K562 (cell line): ENCODE data around the gene KAT6B. TPM values are rescaled to one million over a fixed set of nuclear protein-coding genes. Genes with fewer than 3 reads are reported as not detected.

Experiments
- ATAC-seq: fragments of 200-7000 bp; cut with Tn5 transposase; 3 replicates; pipeline ENCODE4 v1.9.1; 2020; ENCODE audit warnings: moderate library complexity
- BruUV-seq: library from RNA; stranded (reverse); fragments of 400-500 nt; replicated peaks from 2 replicates; lab custom pipeline; 2021; lab: Mats Ljungman, UMichigan
- CTCF ChIA-PET: fragments of 300-600 bp; formaldehyde crosslinking; extraction: SDS; loops from one replicate; lab custom pipeline; 2021; ENCODE audit warnings: low intra/inter-chr PET ratio; lab: Yijun Ruan, JAX
- POLR2A ChIA-PET: fragments of 300-600, 350-650 bp; sonication (Branson Sonifier 250); formaldehyde crosslinking; extraction: SDS; loops from one replicate; lab custom pipeline; 2021; ENCODE audit warnings: antibody characterized with exemption, inconsistent platforms; lab: Yijun Ruan, JAX
- DNase-seq, 4 experiments: peaks; one replicate each; pipeline versions ENCODE4 v3.0.0 to v3.0.0-alpha.2; 2011 to 2018; ENCODE audit warnings: low spot score in 3 of 4, mixed read lengths in 3 of 4; ENCODE audit errors: extremely low read depth in 1 of 4
- FAIRE-seq: peaks from 2 replicates; lab custom pipeline; 2011; peaks lifted over from hg19 to GRCh38; lab: Jason Lieb, UNC
- H2AFZ ChIP-seq: 2 replicates; pipeline ENCODE4 v1.6.0; 2011; ENCODE audit warnings: low read depth, low read length, control low read depth, inconsistent platforms
- H3K27ac ChIP-seq: fragments of 200-600 bp; 3 replicates; pipeline ENCODE4 v1.8.0; 2011; ENCODE audit warnings: low read depth, mild to moderate bottlenecking, control low read depth, inconsistent platforms, low read length, moderate library complexity, mixed read lengths; ENCODE audit errors: extremely low read depth
- H3K27me3 ChIP-seq, 2 experiments: fragments of 300-600 bp in 1 of 2; 2 replicates in 1 of 2; 3 replicates in 1 of 2; pipeline versions ENCODE4 v1.6.0 to v1.8.0; 2011; ENCODE audit warnings: inconsistent platforms in 2 of 2, low read length in 2 of 2, mild to moderate bottlenecking in 1 of 2, mixed read lengths in 1 of 2, moderate library complexity in 1 of 2; ENCODE audit not compliant: control insufficient read depth in 2 of 2, insufficient read depth in 2 of 2
- H3K36me3 ChIP-seq: fragments of 300-600 bp; 3 replicates; pipeline ENCODE4 v1.8.0; 2011; ENCODE audit warnings: mild to moderate bottlenecking, low read length, inconsistent platforms; ENCODE audit not compliant: control insufficient read depth, insufficient read depth
- H3K4me1 ChIP-seq, 2 experiments: fragments of 200-600 bp in 1 of 2; replicated peaks in 1 of 2; 2 replicates in 1 of 2; 3 replicates in 1 of 2; pipeline versions ENCODE4 v1.5.1 to v1.8.0; 2011; ENCODE audit warnings: inconsistent platforms in 2 of 2, low read length in 2 of 2, mild to moderate bottlenecking in 1 of 2, mixed read lengths in 1 of 2, moderate library complexity in 1 of 2; ENCODE audit not compliant: control insufficient read depth in 2 of 2, insufficient read depth in 2 of 2
- H3K4me2 ChIP-seq: 2 replicates; pipeline ENCODE4 v1.6.1; 2011; ENCODE audit warnings: low read length, control low read depth, inconsistent platforms, mixed read lengths; ENCODE audit not compliant: insufficient read depth
- H3K4me3 ChIP-seq: fragments of 200-600 bp; sonication (generic), shearing (Covaris generic); 2 replicates; pipeline ENCODE4 v1.5.1; 2016; ENCODE audit warnings: control low read depth, inconsistent platforms
- H3K79me2 ChIP-seq: fragments of 200-600 bp; 3 replicates; pipeline ENCODE4 v1.8.0; 2011; ENCODE audit warnings: low read length, inconsistent platforms; ENCODE audit not compliant: control insufficient read depth, insufficient read depth
- H3K9ac ChIP-seq, 2 experiments: 2 replicates each; pipeline versions ENCODE4 v1.6.0 to v1.6.1; 2011; ENCODE audit warnings: low read depth in 2 of 2, low read length in 2 of 2, control low read depth in 1 of 2, inconsistent platforms in 1 of 2, mild to moderate bottlenecking in 1 of 2, mixed read lengths in 1 of 2; ENCODE audit not compliant: insufficient read depth in 1 of 2
- H3K9me1 ChIP-seq: one replicate; pipeline ENCODE4 v1.6.0; 2011; ENCODE audit warnings: inconsistent platforms, mild to moderate bottlenecking, low read length, moderate library complexity; ENCODE audit not compliant: control insufficient read depth, insufficient read depth
- H3K9me3 ChIP-seq: replicated peaks from 2 replicates; pipeline ENCODE4 v1.5.1; 2011; ENCODE audit warnings: low read depth, low read length, inconsistent platforms; ENCODE audit not compliant: control insufficient read depth, insufficient read depth
- H4K20me1 ChIP-seq: replicated peaks from 2 replicates; pipeline ENCODE4 v1.6.1; 2011; ENCODE audit warnings: low read length, inconsistent platforms, mixed read lengths; ENCODE audit not compliant: control insufficient read depth, insufficient read depth
- BMI1 ChIP-seq: fragments of 150-350 bp; IDR thresholded peaks from 2 replicates; pipeline ENCODE4 v1.6.1; 2014; ENCODE audit warnings: low read length
- ETV5 ChIP-seq: sonication (generic); formaldehyde crosslinking; IDR thresholded peaks from 2 replicates; pipeline ENCODE4 v1.4.0; 2020; ENCODE audit warnings: low read depth, mild to moderate bottlenecking, missing genetic modification reagents
- GTF3C2 ChIP-seq: IDR thresholded peaks from 3 replicates; pipeline ENCODE4 v1.6.1; 2011; ENCODE audit warnings: borderline replicate concordance, mild to moderate bottlenecking, moderate library complexity; ENCODE audit not compliant: insufficient read length; ENCODE audit errors: extremely low read depth
- HNRNPH1 ChIP-seq: fragments of 200-400 bp; formaldehyde crosslinking; optimal IDR thresholded peaks from 2 replicates; pipeline ENCODE3; 2017; ENCODE audit warnings: low read depth, mild to moderate bottlenecking, low read length, moderate library complexity
- JUNB ChIP-seq: fragments of 450-650 bp; formaldehyde crosslinking; conservative IDR thresholded peaks from 2 replicates; pipeline ENCODE4 v1.4.0; 2020; ENCODE audit warnings: mild to moderate bottlenecking
- POLR3A ChIP-seq: IDR thresholded peaks from 2 replicates; pipeline ENCODE4 v1.6.1; 2011; ENCODE audit warnings: borderline replicate concordance, mild to moderate bottlenecking, moderate library complexity; ENCODE audit not compliant: insufficient read length, insufficient read depth; ENCODE audit errors: extremely low read depth
- RNF2 ChIP-seq: sonication (generic); IDR thresholded peaks from 2 replicates; pipeline ENCODE4 v1.6.1; 2016
- TAL1 ChIP-seq: fragments of 450-650 bp; IDR thresholded peaks from 2 replicates; pipeline ENCODE4 v1.6.1; 2016; ENCODE audit warnings: mild to moderate bottlenecking
- TBL1XR1 ChIP-seq, 2 experiments: IDR thresholded peaks; 2 replicates each; pipeline ENCODE4 v1.6.1; 2012; ENCODE audit warnings: improper control_type of control experiment in 2 of 2, low read length in 2 of 2, mild to moderate bottlenecking in 1 of 2
- TRIM28 ChIP-seq: fragments of 450-650 bp; IDR thresholded peaks from 2 replicates; pipeline ENCODE4 v1.6.1; 2017
- ZC3H4 ChIP-seq: sonication (generic); formaldehyde crosslinking; IDR thresholded peaks from 2 replicates; pipeline ENCODE4 v1.9.0; 2021; ENCODE audit warnings: missing genetic modification reagents, borderline replicate concordance
- ZFP30 ChIP-seq: fragments of 250-450 bp; sonication (Bioruptor Pico); IDR thresholded peaks from 2 replicates; pipeline ENCODE4 v1.8.0; 2022; ENCODE audit warnings: moderate library complexity, mild to moderate bottlenecking, inconsistent platforms, borderline replicate concordance
- ZNF12 ChIP-seq: sonication (generic); formaldehyde crosslinking; IDR thresholded peaks from 2 replicates; pipeline ENCODE4 v1.4.0; 2020; ENCODE audit warnings: mild to moderate bottlenecking, missing genetic modification reagents
- ZNF444 ChIP-seq: fragments of 250-450 bp; sonication (Bioruptor Pico); IDR thresholded peaks from 2 replicates; pipeline ENCODE4 v1.4.0; 2020; ENCODE audit warnings: mild to moderate bottlenecking, moderate library complexity
- WGBS: fragments of 100-300 bp; shearing (Covaris generic); methylation state at CpG from one replicate; pipeline ENCODE4 v1.1.6; 2016; ENCODE audit warnings: low coverage, mixed read lengths; ENCODE audit not compliant: insufficient coverage; ENCODE audit errors: missing lambda C conversion rate; 5-methylcytosine and 5-hydroxymethylcytosine counted together
- in situ Hi-C: fragments of 300-500 bp; cut with MboI; formaldehyde crosslinking; loops from 4 replicates; pipeline ENCODE4 v1.15.0; 2018; ENCODE audit warnings: inconsistent platforms, mixed read lengths
- intact Hi-C: fragments of 100-400 bp; cut with micrococcal nuclease; formaldehyde crosslinking; loops from 2 replicates; pipeline ENCODE4 v1.14.2; 2022
- polyA plus RNA-seq, 8 experiments: library from polyadenylated mRNA; depleted of rRNA in 4 of 8; stranded (reverse) in 5 of 8; unstranded in 3 of 8; fragments of >200 nt; fragmentation: Nextera tagmentation in 2 of 8; fragmentation: Illumina TruSeq in 1 of 8; extraction: Ambion mirVana in 2 of 8; extraction: Trizol in 1 of 8; gene quantifications; 2 replicates each; pipeline versions ENCODE4 v1.2.1 to v1.2.3, GENCODE V29; 2011 to 2014; ENCODE audit warnings: inconsistent platforms in 1 of 8, missing spikeins in 1 of 8
- total RNA-seq, 7 experiments: library from RNA; depleted of rRNA in 6 of 7; stranded (reverse); fragments of >200 nt in 6 of 7; fragmentation: Illumina TruSeq in 2 of 7; extraction: Trizol in 2 of 7; gene quantifications; 2 replicates each; pipeline versions ENCODE4 v1.2.1 to v1.2.3, GENCODE V29; 2011 to 2021; ENCODE audit warnings: low replicate concordance in 1 of 7
- TF ChIP-seq, protein P1 (sequence below): sonication (generic); formaldehyde crosslinking; IDR thresholded peaks from 2 replicates; pipeline ENCODE4 v1.8.1; 2022; ENCODE audit warnings: missing genetic modification reagents
- TF ChIP-seq, protein P2 (sequence below), 2 experiments: fragments of 200-800 bp in 1 of 2; sonication (Bioruptor generic) in 1 of 2; sonication (generic) in 1 of 2; formaldehyde crosslinking in 1 of 2; IDR thresholded peaks in 1 of 2; conservative IDR thresholded peaks in 1 of 2; 2 replicates each; pipeline versions ENCODE4 v1.5.0 to v1.6.1; 2016 to 2020; ENCODE audit warnings: missing compliant biosample characterization in 1 of 2, missing genetic modification characterization in 1 of 2, missing genetic modification reagents in 1 of 2

Gene KAT6B
- total and polyA plus RNA-seq, 9 of the 15 experiments (the other 6 are each of a cell fraction or from before 2014, with no cell fraction given): 1.4 to 9.2 (median 6.8) TPM

DNA sequence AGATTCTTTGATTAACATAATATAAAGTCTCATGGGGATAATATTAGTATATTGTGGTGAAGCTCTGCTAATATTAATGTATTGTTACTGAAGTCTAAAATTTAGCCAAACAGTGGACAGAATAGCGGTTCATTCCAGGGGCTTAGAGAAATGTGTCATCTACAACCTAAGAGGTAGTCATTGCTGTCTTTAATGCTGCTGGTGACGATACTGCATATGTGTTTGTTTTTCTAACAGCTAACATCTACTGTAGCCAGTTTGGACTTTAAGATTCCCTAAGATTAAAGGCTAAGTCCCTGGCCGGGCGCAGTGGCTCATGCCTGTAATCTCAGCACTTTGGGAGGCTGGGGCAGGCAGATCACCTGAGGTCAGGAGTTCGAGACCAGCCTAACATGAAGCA lies 183.0 kb downstream of the KAT6B start:
- H3K27ac ChIP-seq: no peak overlapping the region
- H4K20me1 ChIP-seq: no peaks in the 10 kb centered on the region
- FAIRE-seq (no peak), DNase-seq (no peak), ATAC-seq (no peak)
- H3K27me3 ChIP-seq: no peaks in the 10 kb centered on the region; a peak in 1 of 5 replicates
- H3K9ac ChIP-seq: no peak overlapping the region
- H3K9me1 ChIP-seq: no peaks in the 10 kb centered on the region
- in situ Hi-C loops: no loop called here
- intact Hi-C loops: no loop called here
- POLR2A ChIA-PET: interaction anchor here (1.1 kb wide), 1 partner anchor 11 kb away, joined by 3 read pairs; no protein-coding TSS in a partner anchor
- CTCF ChIA-PET: no interaction called here
- no peaks in the 10 kb centered on the region for H3K36me3 ChIP-seq
- H3K4me2 ChIP-seq: no peak overlapping the region
- BruUV-seq: no TSS peak
- H3K4me1 ChIP-seq: no peaks in the 10 kb centered on the region
- H3K79me2 ChIP-seq: no peaks in the 10 kb centered on the region
- H2AFZ ChIP-seq: no peak overlapping the region
- no peak overlapping the region for H3K4me3 ChIP-seq
- 46% methylated on average over 5 of the region's 5 CpGs for WGBS
- H3K9me3 ChIP-seq: no peaks in the 10 kb centered on the region
- TF ChIP-seq HNRNPH1: no peak
- TF ChIP-seq BMI1: no peak
- no peak for TF ChIP-seq GTF3C2
- no peak for TF ChIP-seq RNF2
- TF ChIP-seq, protein P1, sequence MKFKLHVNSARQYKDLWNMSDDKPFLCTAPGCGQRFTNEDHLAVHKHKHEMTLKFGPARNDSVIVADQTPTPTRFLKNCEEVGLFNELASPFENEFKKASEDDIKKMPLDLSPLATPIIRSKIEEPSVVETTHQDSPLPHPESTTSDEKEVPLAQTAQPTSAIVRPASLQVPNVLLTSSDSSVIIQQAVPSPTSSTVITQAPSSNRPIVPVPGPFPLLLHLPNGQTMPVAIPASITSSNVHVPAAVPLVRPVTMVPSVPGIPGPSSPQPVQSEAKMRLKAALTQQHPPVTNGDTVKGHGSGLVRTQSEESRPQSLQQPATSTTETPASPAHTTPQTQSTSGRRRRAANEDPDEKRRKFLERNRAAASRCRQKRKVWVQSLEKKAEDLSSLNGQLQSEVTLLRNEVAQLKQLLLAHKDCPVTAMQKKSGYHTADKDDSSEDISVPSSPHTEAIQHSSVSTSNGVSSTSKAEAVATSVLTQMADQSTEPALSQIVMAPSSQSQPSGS (CRISPR knock-in tag): no peak
- TF ChIP-seq, protein P2, sequence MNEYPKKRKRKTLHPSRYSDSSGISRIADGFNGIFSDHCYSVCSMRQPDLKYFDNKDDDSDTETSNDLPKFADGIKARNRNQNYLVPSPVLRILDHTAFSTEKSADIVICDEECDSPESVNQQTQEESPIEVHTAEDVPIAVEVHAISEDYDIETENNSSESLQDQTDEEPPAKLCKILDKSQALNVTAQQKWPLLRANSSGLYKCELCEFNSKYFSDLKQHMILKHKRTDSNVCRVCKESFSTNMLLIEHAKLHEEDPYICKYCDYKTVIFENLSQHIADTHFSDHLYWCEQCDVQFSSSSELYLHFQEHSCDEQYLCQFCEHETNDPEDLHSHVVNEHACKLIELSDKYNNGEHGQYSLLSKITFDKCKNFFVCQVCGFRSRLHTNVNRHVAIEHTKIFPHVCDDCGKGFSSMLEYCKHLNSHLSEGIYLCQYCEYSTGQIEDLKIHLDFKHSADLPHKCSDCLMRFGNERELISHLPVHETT (CRISPR knock-in tag; conservative IDR thresholded peaks at IDR 0.05 in 1 of 2, IDR thresholded peaks at IDR 0.05 in 1 of 2): no peak
- no peak for TF ChIP-seq ZFP30 (CRISPR knock-in tag)
- no peak for TF ChIP-seq ZNF444 (CRISPR knock-in tag)
- TF ChIP-seq ZNF12 (CRISPR knock-in tag): no peak
- no peak for TF ChIP-seq TBL1XR1 (IDR thresholded peaks at IDR 0.05; ENCODE audit: low read length in 2 of 2)
- no peak for TF ChIP-seq ZC3H4
- TF ChIP-seq ETV5 (CRISPR knock-in tag): no peak
- no peak for TF ChIP-seq JUNB
- TF ChIP-seq TAL1: no peak
- TF ChIP-seq TRIM28: no peak
- no peak for TF ChIP-seq POLR3A
